AG09319 (cell line): Measurements from ENCODE around the gene MYCBP2.

ENCODE experiments used
- DNase-seq: peaks from one replicate; pipeline ENCODE4 v3.0.0-alpha.2; 2010; ENCODE audit warnings: low read depth; ENCODE audit errors: extremely low read depth
- TF ChIP-seq, protein P1 (sequence below): IDR thresholded peaks from 2 replicates; pipeline ENCODE4 v1.5.1; 2011; ENCODE audit warnings: low read depth, mild to moderate bottlenecking, inconsistent platforms, low read length, moderate library complexity

MYCBP2 gene

DNA sequence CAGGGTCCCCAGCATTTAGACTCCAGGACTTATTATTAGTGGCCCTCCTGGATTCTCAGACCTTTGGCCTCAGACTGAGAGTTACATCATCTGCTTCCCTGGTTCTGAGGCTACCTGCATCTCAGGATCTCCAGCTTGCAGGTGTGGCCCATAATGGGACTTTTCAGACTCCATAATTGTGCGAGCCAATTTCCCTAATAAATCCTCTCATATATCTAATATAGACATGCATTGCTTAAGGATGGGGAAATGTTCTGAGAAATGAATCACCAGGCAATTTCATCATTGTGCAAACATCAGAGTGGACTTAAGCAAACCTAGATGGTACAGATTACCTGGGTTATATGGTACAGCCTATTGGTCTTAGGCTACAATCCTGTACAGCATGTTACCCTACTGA is 183.5 kb downstream of the MYCBP2 start:
- DNase-seq = no peak
- TF ChIP-seq, protein P1, sequence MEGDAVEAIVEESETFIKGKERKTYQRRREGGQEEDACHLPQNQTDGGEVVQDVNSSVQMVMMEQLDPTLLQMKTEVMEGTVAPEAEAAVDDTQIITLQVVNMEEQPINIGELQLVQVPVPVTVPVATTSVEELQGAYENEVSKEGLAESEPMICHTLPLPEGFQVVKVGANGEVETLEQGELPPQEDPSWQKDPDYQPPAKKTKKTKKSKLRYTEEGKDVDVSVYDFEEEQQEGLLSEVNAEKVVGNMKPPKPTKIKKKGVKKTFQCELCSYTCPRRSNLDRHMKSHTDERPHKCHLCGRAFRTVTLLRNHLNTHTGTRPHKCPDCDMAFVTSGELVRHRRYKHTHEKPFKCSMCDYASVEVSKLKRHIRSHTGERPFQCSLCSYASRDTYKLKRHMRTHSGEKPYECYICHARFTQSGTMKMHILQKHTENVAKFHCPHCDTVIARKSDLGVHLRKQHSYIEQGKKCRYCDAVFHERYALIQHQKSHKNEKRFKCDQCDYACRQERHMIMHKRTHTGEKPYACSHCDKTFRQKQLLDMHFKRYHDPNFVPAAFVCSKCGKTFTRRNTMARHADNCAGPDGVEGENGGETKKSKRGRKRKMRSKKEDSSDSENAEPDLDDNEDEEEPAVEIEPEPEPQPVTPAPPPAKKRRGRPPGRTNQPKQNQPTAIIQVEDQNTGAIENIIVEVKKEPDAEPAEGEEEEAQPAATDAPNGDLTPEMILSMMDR = no peak

DNA sequence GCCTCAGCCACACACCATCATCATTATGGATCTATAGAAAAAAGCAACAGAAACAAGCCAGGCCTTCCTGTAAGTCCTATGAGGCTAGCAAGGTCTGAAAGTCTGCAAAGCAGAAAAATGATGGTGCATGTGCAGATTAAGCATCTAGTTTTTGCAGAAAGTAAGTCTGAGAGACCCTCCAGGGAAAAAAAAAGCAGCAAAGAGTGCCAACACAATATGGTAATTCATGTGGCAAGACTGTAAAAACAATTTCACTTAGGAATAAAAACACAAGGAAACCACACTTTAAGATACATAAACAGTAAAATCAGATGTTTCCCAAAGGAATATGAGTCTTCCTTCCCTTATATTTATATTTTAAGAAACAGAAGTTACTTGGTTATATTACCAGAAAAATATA is 187.6 kb downstream of the MYCBP2 start:
- DNase-seq = no peak
- TF ChIP-seq, protein P1 = no peak

DNA sequence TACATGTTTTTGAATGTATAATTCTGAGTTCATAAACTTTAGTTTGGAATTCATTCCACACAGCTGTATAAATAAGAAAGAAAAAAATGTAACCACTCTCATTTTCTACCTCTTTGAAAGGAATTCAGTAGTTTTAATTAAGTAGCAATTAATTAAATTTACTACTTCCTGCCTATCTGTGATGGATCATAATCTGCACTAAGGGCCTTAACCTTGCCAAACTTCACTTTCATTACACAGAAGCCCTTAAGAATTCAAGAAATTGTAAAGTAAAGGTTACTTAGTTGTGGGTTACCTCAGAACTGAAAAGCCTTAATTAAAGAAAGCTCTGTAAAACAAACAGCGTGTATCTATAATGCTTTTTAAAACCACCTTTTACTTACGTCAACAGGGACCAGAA is 188.1 kb downstream of the MYCBP2 start:
- no peak for DNase-seq

DNA sequence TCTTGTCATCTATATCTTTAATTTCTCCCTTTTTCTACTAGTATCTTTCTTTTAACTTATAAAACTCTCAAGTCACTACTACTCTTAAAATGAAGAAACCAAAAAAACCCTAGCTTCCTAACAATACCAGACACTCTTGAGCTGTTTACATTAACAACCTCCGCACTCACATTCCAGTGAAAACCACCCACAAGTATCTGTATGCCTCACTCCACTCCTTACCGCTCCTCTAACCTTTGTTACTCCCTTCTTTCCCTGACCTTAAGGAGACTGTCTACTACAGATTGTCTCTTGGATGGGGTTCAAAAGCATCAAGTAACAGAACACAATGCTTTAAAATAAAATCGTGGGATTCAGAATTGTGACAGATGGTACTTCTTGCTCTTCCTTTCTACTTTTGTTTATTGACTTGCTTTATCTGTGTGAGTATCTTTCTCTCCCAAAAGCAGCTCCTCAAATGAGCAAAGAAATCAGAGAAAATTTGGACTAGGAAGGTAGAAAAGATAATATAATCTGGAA is 189.9 kb downstream of the MYCBP2 start:
- TF ChIP-seq, protein P1 = no peak
- DNase-seq = peak; percentile 11

More for the DNA sequence above, 188.1 kb downstream of the MYCBP2 start:
- TF ChIP-seq, protein P1 = no peak

DNA sequence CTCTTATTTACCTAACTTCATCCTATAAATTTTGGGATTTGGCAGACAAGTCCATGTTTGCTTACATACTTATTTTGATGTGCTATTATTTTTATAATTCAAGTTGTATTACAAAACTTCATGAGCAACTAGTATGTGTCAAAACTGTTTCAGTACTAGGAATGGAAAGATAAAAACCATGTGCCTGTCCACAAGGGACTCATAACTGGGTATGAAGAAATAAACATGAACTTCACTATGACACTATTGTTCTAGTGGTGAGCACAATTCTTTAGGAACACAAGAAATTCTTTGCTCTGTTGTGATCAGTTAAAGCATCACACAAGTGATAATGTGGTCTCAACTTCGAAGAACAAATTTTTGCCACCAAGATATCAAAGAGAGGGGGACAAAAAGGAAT is 202.5 kb downstream of the MYCBP2 start:
- no peak for DNase-seq
- TF ChIP-seq, protein P1 = no peak

DNA sequence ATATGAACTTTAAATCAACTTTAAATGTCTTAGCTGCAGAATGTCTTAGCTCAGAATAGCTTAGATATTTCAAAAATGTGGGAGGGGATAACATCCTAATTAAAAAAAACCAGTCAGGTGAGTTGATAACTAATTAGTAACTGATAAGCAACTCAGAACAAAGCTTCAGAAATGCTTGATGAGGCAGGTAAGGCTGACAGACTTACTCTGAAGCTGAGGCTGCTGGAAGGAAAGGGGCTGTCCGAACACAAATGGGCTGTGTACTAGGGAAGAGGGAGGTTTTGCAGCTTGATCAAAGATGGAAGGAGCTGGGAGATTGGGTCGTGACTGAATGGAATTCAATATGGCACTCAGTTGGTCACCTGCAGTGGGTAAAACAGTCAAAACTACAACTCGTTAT is 208.8 kb downstream of the MYCBP2 start:
- TF ChIP-seq, protein P1 = no peak

DNA sequence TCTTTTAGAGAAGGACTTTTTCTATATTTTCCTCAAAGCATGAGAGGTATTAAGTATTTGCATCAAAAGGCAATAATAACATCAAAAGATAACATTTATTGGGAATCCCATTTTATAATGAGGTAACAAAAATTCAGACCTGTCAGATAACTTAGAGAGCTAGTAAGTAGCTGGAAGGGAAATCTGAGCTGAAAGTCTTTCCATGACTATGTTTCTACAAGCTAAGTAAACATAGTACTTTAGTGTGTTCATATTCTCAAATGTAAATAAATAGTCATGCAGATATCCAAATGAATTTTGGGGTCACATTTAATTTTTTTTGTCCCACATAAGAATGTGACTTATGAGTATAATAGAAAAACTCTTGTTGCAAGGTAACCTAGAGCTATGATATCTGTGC is 212.6 kb downstream of the MYCBP2 start:
- TF ChIP-seq, protein P1 = no peak
- no peak for DNase-seq

More for the DNA sequence above, 208.8 kb downstream of the MYCBP2 start:
- DNase-seq = no peak
